Measurements from ENCODE around the gene SPRR2G.
"Not testable (repeated sequence)": the region's sequence is repeated elsewhere in the genome, so short reads cannot be mapped to it uniquely, and the experiment has no call there.

SPRR2G gene

GRCh38 chr1:153113416-153113815, 37.3 kb downstream of the SPRR2G start, which contains the start of gene SPRR2F:
Gene SPRR2F (minus strand): TSS chr1:153113516. CDS start chr1:153112733, 783 bp downstream.
- DNase-seq (ENCODE audit: low spot score) = no peak

GRCh38 chr1:153112454-153112853, 38.2 kb downstream of the SPRR2G start:
- not testable (repeated sequence) for DNase-seq (ENCODE audit: low spot score)

GRCh38 chr1:153100245-153100644, 50.4 kb downstream of the SPRR2G start:
- peak; percentile 26 for DNase-seq (ENCODE audit: low spot score)
